SU-DHL-6 (cell line): Measurements from ENCODE around the gene SH3RF2.

Experiments
- EZH2phosphoT487 ChIP-seq: fragments of 200-600 bp; sonication (generic), shearing (Covaris generic); conservative IDR thresholded peaks from 2 replicates; pipeline ENCODE4 v1.6.1; 2018; ENCODE audit warnings: mild to moderate bottlenecking, antibody characterized with exemption, low read length, moderate library complexity, mixed read lengths
- TF ChIP-seq, protein P1 (sequence below): fragments of 200-600 bp; sonication (generic); IDR thresholded peaks from one replicate; pipeline ENCODE4 v1.5.1; 2017; ENCODE audit warnings: antibody characterized with exemption, mild to moderate bottlenecking, low read length, moderate library complexity; ENCODE audit not compliant: insufficient read depth, poor library complexity, severe bottlenecking

DNA sequence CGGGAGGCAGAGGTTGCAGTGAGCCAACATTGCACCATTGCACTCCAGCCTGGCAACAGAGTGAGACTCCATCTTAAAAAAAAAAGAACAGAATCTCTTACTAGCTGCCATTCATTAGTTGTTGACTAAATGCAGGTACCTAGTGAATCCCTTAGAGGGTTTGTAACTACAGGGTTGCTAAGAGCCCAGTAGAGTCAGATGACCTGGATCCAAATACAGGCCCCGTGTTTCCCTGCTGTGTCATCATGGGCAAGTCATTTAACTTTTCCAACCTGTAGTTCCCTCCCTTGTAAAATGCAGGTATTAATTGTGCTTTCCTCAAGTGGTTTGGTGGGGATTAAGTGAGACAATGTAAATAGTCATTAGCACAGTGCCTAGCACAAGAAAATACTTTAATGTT lies 136.2 kb downstream of the SH3RF2 start:
- TF ChIP-seq, protein P1, sequence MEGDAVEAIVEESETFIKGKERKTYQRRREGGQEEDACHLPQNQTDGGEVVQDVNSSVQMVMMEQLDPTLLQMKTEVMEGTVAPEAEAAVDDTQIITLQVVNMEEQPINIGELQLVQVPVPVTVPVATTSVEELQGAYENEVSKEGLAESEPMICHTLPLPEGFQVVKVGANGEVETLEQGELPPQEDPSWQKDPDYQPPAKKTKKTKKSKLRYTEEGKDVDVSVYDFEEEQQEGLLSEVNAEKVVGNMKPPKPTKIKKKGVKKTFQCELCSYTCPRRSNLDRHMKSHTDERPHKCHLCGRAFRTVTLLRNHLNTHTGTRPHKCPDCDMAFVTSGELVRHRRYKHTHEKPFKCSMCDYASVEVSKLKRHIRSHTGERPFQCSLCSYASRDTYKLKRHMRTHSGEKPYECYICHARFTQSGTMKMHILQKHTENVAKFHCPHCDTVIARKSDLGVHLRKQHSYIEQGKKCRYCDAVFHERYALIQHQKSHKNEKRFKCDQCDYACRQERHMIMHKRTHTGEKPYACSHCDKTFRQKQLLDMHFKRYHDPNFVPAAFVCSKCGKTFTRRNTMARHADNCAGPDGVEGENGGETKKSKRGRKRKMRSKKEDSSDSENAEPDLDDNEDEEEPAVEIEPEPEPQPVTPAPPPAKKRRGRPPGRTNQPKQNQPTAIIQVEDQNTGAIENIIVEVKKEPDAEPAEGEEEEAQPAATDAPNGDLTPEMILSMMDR = no peak
- no peak for TF ChIP-seq EZH2phosphoT487
